Right renal cortex interstitium (tissue), 3 donors: Measurements from ENCODE around the gene CLSTN2. TPM values are rescaled to one million over a fixed set of nuclear protein-coding genes. Genes with fewer than 3 reads are reported as not detected.

ENCODE experiments used
- DNase-seq, 3 donors: peaks; one replicate each; pipeline ENCODE4 v3.0.0-alpha.2; 2013; ENCODE audit warnings: low read depth in 3 of 3, low spot score in 2 of 3
- polyA plus RNA-seq, 3 donors: library from polyadenylated mRNA; unstranded; fragments of 120-200 nt; gene quantifications; one replicate each; pipeline ENCODE4 v1.2.1, GENCODE V29; 2013; ENCODE audit not compliant: insufficient read length in 3 of 3

The CLSTN2 gene
- polyA plus RNA-seq, 3 donors, result 1.5 to 1.9 (median 1.5) TPM

GRCh38 chr3:139994891-139995290, 59.9 kb downstream of the CLSTN2 start:
- DNase-seq, result no peak

GRCh38 chr3:140004271-140004670, 69.3 kb downstream of the CLSTN2 start:
- DNase-seq, result no peak

GRCh38 chr3:140006331-140006730, 71.3 kb downstream of the CLSTN2 start:
- DNase-seq, result no peak

- no peak for DNase-seq
Measured at GRCh38 chr3:140007081-140007480, 72.1 kb downstream of the CLSTN2 start.

- DNase-seq, result no peak
Measured at GRCh38 chr3:140007911-140008869, 73.2 kb downstream of the CLSTN2 start.

- no peak for DNase-seq
Measured at GRCh38 chr3:140010391-140010790, 75.4 kb downstream of the CLSTN2 start.

GRCh38 chr3:140011086-140011485, 76.1 kb downstream of the CLSTN2 start:
- DNase-seq, result no peak

- no peak for DNase-seq
Measured at GRCh38 chr3:140011611-140012277, 76.8 kb downstream of the CLSTN2 start.

GRCh38 chr3:140013220-140013619, 78.2 kb downstream of the CLSTN2 start:
- DNase-seq, result no peak

- no peak for DNase-seq
Measured at GRCh38 chr3:140014831-140015495, 80.0 kb downstream of the CLSTN2 start.

- no peak for DNase-seq
Measured at GRCh38 chr3:140015741-140016140, 80.8 kb downstream of the CLSTN2 start.

- no peak for DNase-seq
Measured at GRCh38 chr3:140018556-140018955, 83.6 kb downstream of the CLSTN2 start.

GRCh38 chr3:140019946-140020345, 85.0 kb downstream of the CLSTN2 start:
- DNase-seq, result no peak

GRCh38 chr3:140020541-140020940, 85.6 kb downstream of the CLSTN2 start:
- no peak for DNase-seq

- DNase-seq, result no peak
Measured at GRCh38 chr3:140021269-140021668, 86.3 kb downstream of the CLSTN2 start.

- DNase-seq, result no peak
Measured at GRCh38 chr3:140022066-140022770, 87.2 kb downstream of the CLSTN2 start.

GRCh38 chr3:140023616-140024530, 88.9 kb downstream of the CLSTN2 start:
- DNase-seq, result no peak

- no peak for DNase-seq
Measured at GRCh38 chr3:140031170-140031569, 96.2 kb downstream of the CLSTN2 start.

GRCh38 chr3:140034058-140034457, 99.1 kb downstream of the CLSTN2 start:
- no peak for DNase-seq

- DNase-seq, result no peak
Measured at GRCh38 chr3:140035871-140036270, 100.9 kb downstream of the CLSTN2 start.
